ENCODE results near the gene FGF5.

FGF5 gene

DNA sequence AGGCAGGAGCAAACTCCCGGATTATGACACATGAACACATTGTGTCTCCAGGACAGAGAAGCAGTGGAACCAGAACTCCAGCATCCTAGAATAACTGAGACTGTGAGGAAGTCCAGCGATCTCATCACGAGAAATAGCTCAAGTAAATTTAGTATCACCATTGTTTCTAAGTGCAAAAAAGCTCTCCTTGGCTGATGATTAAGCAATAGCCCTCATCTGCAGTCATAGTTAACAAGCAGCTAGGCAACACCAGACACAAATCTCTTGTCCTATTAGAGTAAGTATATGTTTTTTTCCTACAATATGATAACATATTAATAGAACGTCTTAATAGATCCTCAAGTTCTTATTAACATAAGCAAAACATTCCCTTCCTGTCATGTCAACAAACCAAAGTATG, 66.7 kb downstream of the FGF5 start:
- ChIA-PET CTCF (interaction anchor here (0.5 to 1.0 kb wide), 2 partner anchors 112 to 145 kb away, joined by 3 read pairs; no protein-coding TSS in a partner anchor), POLR2A (no interaction called here)
- Histone ChIP-seq H3K9me3 (ENCODE audit: control insufficient read depth, insufficient read depth, low read depth, low read length) (no peaks in the 10 kb centered on the region), H3K4me3 (ENCODE audit: low read depth, low read length) (no peak overlapping the region), H3K36me3 (ENCODE audit: control insufficient read depth in 2 of 2, insufficient read depth in 1 of 2, low read length in 2 of 2) (no peaks in the 10 kb centered on the region), H3K4me1 (ENCODE audit: control insufficient read depth, insufficient read depth, low read length) (no peaks in the 10 kb centered on the region), H3K27ac (ENCODE audit: extremely low read depth, low read depth, low read length) (no peak overlapping the region)
- TF ChIP-seq YY1 (tag by site-specific recombination; IDR thresholded peaks at IDR 0.05), result no peak
- TF ChIP-seq ZNF184 (tag by site-specific recombination; IDR thresholded peaks at IDR 0.05), result no peak
- TF ChIP-seq KLF9 (tag by site-specific recombination; IDR thresholded peaks at IDR 0.05; ENCODE audit: low read depth), result no peak
- TF ChIP-seq, protein P1, sequence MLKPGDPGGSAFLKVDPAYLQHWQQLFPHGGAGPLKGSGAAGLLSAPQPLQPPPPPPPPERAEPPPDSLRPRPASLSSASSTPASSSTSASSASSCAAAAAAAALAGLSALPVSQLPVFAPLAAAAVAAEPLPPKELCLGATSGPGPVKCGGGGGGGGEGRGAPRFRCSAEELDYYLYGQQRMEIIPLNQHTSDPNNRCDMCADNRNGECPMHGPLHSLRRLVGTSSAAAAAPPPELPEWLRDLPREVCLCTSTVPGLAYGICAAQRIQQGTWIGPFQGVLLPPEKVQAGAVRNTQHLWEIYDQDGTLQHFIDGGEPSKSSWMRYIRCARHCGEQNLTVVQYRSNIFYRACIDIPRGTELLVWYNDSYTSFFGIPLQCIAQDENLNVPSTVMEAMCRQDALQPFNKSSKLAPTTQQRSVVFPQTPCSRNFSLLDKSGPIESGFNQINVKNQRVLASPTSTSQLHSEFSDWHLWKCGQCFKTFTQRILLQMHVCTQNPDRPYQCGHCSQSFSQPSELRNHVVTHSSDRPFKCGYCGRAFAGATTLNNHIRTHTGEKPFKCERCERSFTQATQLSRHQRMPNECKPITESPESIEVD (tag by site-specific recombination; IDR thresholded peaks at IDR 0.05), result no peak
- no peak for TF ChIP-seq PBX3 (CRISPR knock-in tag; IDR thresholded peaks at IDR 0.05)
- no peak for TF ChIP-seq ZNF112 (tag by site-specific recombination; IDR thresholded peaks at IDR 0.05)
- no peak for TF ChIP-seq ZNF132 (tag by site-specific recombination; IDR thresholded peaks at IDR 0.05; ENCODE audit: borderline replicate concordance)

GRCh38 chr4:80334568-80334967, 68.1 kb downstream of the FGF5 start:
- no peaks in the 10 kb centered on the region for H3K36me3 ChIP-seq (ENCODE audit: control insufficient read depth in 2 of 2, insufficient read depth in 1 of 2, low read length in 2 of 2)
- H3K9me3 ChIP-seq (ENCODE audit: control insufficient read depth, insufficient read depth, low read depth, low read length), result no peaks in the 10 kb centered on the region
- CTCF ChIA-PET, result interaction anchor here (1.4 to 1.8 kb wide), 3 partner anchors 11 to 1296 kb away, joined by 5 to 12 read pairs (median 10); no protein-coding TSS in a partner anchor
- no peak overlapping the region for H3K4me3 ChIP-seq (ENCODE audit: low read depth, low read length)
- H3K4me1 ChIP-seq (ENCODE audit: control insufficient read depth, insufficient read depth, low read length), result no peaks in the 10 kb centered on the region
- no peak overlapping the region for H3K27ac ChIP-seq (ENCODE audit: extremely low read depth, low read depth, low read length)
- POLR2A ChIA-PET, result no interaction called here
- no peak for TF ChIP-seq ZNF555 (tag by site-specific recombination; conservative IDR thresholded peaks at IDR 0.05)
- TF ChIP-seq ZNF394 (tag by site-specific recombination; IDR thresholded peaks at IDR 0.05; ENCODE audit: borderline replicate concordance), result no peak
- no peak for TF ChIP-seq ZNF664 (tag by site-specific recombination; IDR thresholded peaks at IDR 0.05)
- TF ChIP-seq ZNF10 (tag by site-specific recombination; IDR thresholded peaks at IDR 0.05), result no peak
- TF ChIP-seq ZSCAN23 (tag by site-specific recombination; IDR thresholded peaks at IDR 0.05), result no peak
- no peak for TF ChIP-seq ZNF571 (tag by site-specific recombination; IDR thresholded peaks at IDR 0.05)
- no peak for TF ChIP-seq ZNF785 (tag by site-specific recombination; IDR thresholded peaks at IDR 0.05)

GRCh38 chr4:80335226-80335553, 68.7 kb downstream of the FGF5 start:
- H3K36me3 ChIP-seq (ENCODE audit: control insufficient read depth in 2 of 2, insufficient read depth in 1 of 2, low read length in 2 of 2), result no peaks in the 10 kb centered on the region
- TF ChIP-seq GLIS1 (tag by site-specific recombination; IDR thresholded peaks at IDR 0.05) (no peak), ZNF626 (tag by site-specific recombination; IDR thresholded peaks at IDR 0.05) (no peak), SCRT1 (tag by site-specific recombination; IDR thresholded peaks at IDR 0.05; ENCODE audit: borderline replicate concordance) (no peak), ZNF341 (tag by site-specific recombination; IDR thresholded peaks at IDR 0.05; ENCODE audit: low read depth) (no peak), ZNF23 (tag by site-specific recombination; IDR thresholded peaks at IDR 0.05; ENCODE audit: borderline replicate concordance) (no peak), ZEB2 (tag by site-specific recombination; IDR thresholded peaks at IDR 0.05) (no peak), ZNF121 (tag by site-specific recombination; IDR thresholded peaks at IDR 0.05) (no peak), ZNF76 (tag by site-specific recombination; IDR thresholded peaks at IDR 0.05; ENCODE audit: borderline replicate concordance, low read depth) (no peak), BCL11A (tag by site-specific recombination; IDR thresholded peaks at IDR 0.05; ENCODE audit: low read depth) (no peak)
- TF ChIP-seq, protein P2, sequence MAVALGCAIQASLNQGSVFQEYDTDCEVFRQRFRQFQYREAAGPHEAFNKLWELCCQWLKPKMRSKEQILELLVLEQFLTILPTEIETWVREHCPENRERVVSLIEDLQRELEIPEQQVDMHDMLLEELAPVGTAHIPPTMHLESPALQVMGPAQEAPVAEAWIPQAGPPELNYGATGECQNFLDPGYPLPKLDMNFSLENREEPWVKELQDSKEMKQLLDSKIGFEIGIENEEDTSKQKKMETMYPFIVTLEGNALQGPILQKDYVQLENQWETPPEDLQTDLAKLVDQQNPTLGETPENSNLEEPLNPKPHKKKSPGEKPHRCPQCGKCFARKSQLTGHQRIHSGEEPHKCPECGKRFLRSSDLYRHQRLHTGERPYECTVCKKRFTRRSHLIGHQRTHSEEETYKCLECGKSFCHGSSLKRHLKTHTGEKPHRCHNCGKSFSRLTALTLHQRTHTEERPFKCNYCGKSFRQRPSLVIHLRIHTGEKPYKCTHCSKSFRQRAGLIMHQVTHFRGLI (tag by site-specific recombination; IDR thresholded peaks at IDR 0.05), result no peak
- TF ChIP-seq, protein P3, sequence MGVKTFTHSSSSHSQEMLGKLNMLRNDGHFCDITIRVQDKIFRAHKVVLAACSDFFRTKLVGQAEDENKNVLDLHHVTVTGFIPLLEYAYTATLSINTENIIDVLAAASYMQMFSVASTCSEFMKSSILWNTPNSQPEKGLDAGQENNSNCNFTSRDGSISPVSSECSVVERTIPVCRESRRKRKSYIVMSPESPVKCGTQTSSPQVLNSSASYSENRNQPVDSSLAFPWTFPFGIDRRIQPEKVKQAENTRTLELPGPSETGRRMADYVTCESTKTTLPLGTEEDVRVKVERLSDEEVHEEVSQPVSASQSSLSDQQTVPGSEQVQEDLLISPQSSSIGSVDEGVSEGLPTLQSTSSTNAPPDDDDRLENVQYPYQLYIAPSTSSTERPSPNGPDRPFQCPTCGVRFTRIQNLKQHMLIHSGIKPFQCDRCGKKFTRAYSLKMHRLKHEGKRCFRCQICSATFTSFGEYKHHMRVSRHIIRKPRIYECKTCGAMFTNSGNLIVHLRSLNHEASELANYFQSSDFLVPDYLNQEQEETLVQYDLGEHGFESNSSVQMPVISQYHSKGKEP (tag by site-specific recombination; IDR thresholded peaks at IDR 0.05), result no peak
- H3K27ac ChIP-seq (ENCODE audit: extremely low read depth, low read depth, low read length), result no peak overlapping the region
- ChIA-PET POLR2A (no interaction called here), CTCF (interaction anchor here (0.7 to 1.8 kb wide), 6 partner anchors 12 to 1296 kb away, joined by 3 to 12 read pairs (median 4); no protein-coding TSS in a partner anchor)
- H3K4me3 ChIP-seq (ENCODE audit: low read depth, low read length), result peak overlapping the region; percentile 61
- H3K9me3 ChIP-seq (ENCODE audit: control insufficient read depth, insufficient read depth, low read depth, low read length), result no peaks in the 10 kb centered on the region
- H3K4me1 ChIP-seq (ENCODE audit: control insufficient read depth, insufficient read depth, low read length), result no peaks in the 10 kb centered on the region
